ENCODE measurements around the gene SLC24A5.

DNA sequence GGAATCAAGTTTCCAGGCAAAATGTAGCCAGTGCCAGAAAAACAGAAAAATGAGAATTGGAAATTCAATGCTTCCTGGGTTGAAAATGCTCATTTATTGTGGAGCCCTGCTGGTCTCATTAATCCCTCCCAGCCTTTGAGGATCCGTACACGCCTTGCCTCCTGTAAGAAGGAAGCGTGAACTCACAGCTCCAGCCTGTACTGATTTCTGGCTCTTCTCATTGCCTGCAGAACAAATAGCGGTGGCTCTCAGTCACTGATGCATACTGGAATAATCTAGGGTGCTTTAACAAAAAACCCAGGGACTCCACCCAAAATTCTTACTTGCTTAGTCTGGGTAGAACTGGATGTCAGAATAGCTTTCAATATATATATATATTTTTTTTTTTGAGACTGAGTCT lies 29.3 kb upstream of the SLC24A5 start:
- no peak for TF ChIP-seq KLF1 (tag; IDR thresholded peaks at IDR 0.05)
- TF ChIP-seq, protein P1, sequence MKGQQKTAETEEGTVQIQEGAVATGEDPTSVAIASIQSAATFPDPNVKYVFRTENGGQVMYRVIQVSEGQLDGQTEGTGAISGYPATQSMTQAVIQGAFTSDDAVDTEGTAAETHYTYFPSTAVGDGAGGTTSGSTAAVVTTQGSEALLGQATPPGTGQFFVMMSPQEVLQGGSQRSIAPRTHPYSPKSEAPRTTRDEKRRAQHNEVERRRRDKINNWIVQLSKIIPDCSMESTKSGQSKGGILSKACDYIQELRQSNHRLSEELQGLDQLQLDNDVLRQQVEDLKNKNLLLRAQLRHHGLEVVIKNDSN (CRISPR knock-in tag; IDR thresholded peaks at IDR 0.05): no peak
- TF ChIP-seq, protein P2, sequence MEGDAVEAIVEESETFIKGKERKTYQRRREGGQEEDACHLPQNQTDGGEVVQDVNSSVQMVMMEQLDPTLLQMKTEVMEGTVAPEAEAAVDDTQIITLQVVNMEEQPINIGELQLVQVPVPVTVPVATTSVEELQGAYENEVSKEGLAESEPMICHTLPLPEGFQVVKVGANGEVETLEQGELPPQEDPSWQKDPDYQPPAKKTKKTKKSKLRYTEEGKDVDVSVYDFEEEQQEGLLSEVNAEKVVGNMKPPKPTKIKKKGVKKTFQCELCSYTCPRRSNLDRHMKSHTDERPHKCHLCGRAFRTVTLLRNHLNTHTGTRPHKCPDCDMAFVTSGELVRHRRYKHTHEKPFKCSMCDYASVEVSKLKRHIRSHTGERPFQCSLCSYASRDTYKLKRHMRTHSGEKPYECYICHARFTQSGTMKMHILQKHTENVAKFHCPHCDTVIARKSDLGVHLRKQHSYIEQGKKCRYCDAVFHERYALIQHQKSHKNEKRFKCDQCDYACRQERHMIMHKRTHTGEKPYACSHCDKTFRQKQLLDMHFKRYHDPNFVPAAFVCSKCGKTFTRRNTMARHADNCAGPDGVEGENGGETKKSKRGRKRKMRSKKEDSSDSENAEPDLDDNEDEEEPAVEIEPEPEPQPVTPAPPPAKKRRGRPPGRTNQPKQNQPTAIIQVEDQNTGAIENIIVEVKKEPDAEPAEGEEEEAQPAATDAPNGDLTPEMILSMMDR (IDR thresholded peaks at IDR 0.05 in 2 of 3, conservative IDR thresholded peaks at IDR 0.05 in 1 of 3; ENCODE audit: insufficient read depth in 2 of 3, low read depth in 1 of 3, low read length in 3 of 3): no peak
- TF ChIP-seq, protein P3, sequence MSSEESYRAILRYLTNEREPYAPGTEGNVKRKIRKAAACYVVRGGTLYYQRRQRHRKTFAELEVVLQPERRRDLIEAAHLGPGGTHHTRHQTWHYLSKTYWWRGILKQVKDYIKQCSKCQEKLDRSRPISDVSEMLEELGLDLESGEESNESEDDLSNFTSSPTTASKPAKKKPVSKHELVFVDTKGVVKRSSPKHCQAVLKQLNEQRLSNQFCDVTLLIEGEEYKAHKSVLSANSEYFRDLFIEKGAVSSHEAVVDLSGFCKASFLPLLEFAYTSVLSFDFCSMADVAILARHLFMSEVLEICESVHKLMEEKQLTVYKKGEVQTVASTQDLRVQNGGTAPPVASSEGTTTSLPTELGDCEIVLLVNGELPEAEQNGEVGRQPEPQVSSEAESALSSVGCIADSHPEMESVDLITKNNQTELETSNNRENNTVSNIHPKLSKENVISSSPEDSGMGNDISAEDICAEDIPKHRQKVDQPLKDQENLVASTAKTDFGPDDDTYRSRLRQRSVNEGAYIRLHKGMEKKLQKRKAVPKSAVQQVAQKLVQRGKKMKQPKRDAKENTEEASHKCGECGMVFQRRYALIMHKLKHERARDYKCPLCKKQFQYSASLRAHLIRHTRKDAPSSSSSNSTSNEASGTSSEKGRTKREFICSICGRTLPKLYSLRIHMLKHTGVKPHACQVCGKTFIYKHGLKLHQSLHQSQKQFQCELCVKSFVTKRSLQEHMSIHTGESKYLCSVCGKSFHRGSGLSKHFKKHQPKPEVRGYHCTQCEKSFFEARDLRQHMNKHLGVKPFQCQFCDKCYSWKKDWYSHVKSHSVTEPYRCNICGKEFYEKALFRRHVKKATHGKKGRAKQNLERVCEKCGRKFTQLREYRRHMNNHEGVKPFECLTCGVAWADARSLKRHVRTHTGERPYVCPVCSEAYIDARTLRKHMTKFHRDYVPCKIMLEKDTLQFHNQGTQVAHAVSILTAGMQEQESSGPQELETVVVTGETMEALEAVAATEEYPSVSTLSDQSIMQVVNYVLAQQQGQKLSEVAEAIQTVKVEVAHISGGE (CRISPR knock-in tag; IDR thresholded peaks at IDR 0.05): no peak

All from K562 (cell line).